ENCODE data around the gene RNF130. TPM values are rescaled to one million over a fixed set of nuclear protein-coding genes. Genes with fewer than 3 reads are reported as not detected.

Gene RNF130
- total RNA-seq, 2 experiments from 2014 or later, result 4.9 to 5.4 TPM

- no peaks in the 10 kb centered on the region for H3K4me1 Mint-ChIP-seq
- CTCF ChIA-PET, result no interaction called here
- H3K36me3 Mint-ChIP-seq, result peaks cover 2% of the 10 kb centered on the region
- H3K9me3 Mint-ChIP-seq (ENCODE audit: low read depth), result peaks cover 4% of the 10 kb centered on the region
- H3K4me3 Mint-ChIP-seq, result no peak overlapping the region
- ATAC-seq (no peak), DNase-seq (no peak)
- H3K27ac Mint-ChIP-seq, result no peak overlapping the region
- H3K27me3 Mint-ChIP-seq, result peaks cover 7% of the 10 kb centered on the region
Observed at GRCh38 chr5:180111273-180112002, 39.9 kb upstream of the RNF130 start.

- H3K27me3 Mint-ChIP-seq, result peaks cover 7% of the 10 kb centered on the region
- CTCF ChIA-PET, result no interaction called here
Observed at GRCh38 chr5:180109920-180110319, 38.4 kb upstream of the RNF130 start.

GRCh38 chr5:180107005-180107404 is 35.4 kb upstream of the RNF130 start:
- Mint-ChIP-seq H3K27ac (no peak overlapping the region), H3K27me3 (peaks cover 13% of the 10 kb centered on the region), H3K4me1 (no peaks in the 10 kb centered on the region), H3K36me3 (peaks cover 2% of the 10 kb centered on the region), H3K9me3 (ENCODE audit: low read depth) (peaks cover 8% of the 10 kb centered on the region), H3K4me3 (no peak overlapping the region)
- no peak for ATAC-seq
- DNase-seq, result no peak
- CTCF ChIA-PET, result interaction anchor here (0.6 kb wide), 1 partner anchor 52 kb away, joined by 4 read pairs; no protein-coding TSS in a partner anchor

More at GRCh38 chr5:180109920-180110319, 38.4 kb upstream of the RNF130 start:
- no peak overlapping the region for H3K27ac Mint-ChIP-seq
- no peak overlapping the region for H3K4me3 Mint-ChIP-seq
- H3K4me1 Mint-ChIP-seq, result no peaks in the 10 kb centered on the region
- peaks cover 2% of the 10 kb centered on the region for H3K36me3 Mint-ChIP-seq
- peaks cover 8% of the 10 kb centered on the region for H3K9me3 Mint-ChIP-seq (ENCODE audit: low read depth)
- no peak for ATAC-seq
- DNase-seq, result no peak

GRCh38 chr5:180105827-180106312 is 34.3 kb upstream of the RNF130 start:
- Mint-ChIP-seq H3K27ac (no peak overlapping the region), H3K9me3 (ENCODE audit: low read depth) (peaks cover 8% of the 10 kb centered on the region), H3K36me3 (peaks cover 2% of the 10 kb centered on the region), H3K4me3 (no peak overlapping the region), H3K27me3 (peaks cover 13% of the 10 kb centered on the region), H3K4me1 (no peaks in the 10 kb centered on the region)
- DNase-seq (no peak), ATAC-seq (no peak)
- CTCF ChIA-PET, result no interaction called here

- H3K27me3 Mint-ChIP-seq, result peaks cover 10% of the 10 kb centered on the region
- H3K4me3 Mint-ChIP-seq, result no peak overlapping the region
- CTCF ChIA-PET, result no interaction called here
- ATAC-seq, result no peak
- H3K27ac Mint-ChIP-seq, result no peak overlapping the region
- H3K4me1 Mint-ChIP-seq, result no peaks in the 10 kb centered on the region
- DNase-seq, result no peak
- peaks cover 8% of the 10 kb centered on the region for H3K9me3 Mint-ChIP-seq (ENCODE audit: low read depth)
- H3K36me3 Mint-ChIP-seq, result peaks cover 2% of the 10 kb centered on the region
Observed at GRCh38 chr5:180104168-180104530, 32.6 kb upstream of the RNF130 start.

GRCh38 chr5:180103487-180104167 is 32.1 kb upstream of the RNF130 start:
- peaks cover 2% of the 10 kb centered on the region for H3K36me3 Mint-ChIP-seq
- H3K4me3 Mint-ChIP-seq, result no peak overlapping the region
- no peak for DNase-seq
- no peak overlapping the region for H3K27ac Mint-ChIP-seq
- peaks cover 8% of the 10 kb centered on the region for H3K9me3 Mint-ChIP-seq (ENCODE audit: low read depth)
- H3K27me3 Mint-ChIP-seq, result peaks cover 10% of the 10 kb centered on the region
- no peaks in the 10 kb centered on the region for H3K4me1 Mint-ChIP-seq
- CTCF ChIA-PET, result no interaction called here
- ATAC-seq, result no peak

- no peaks in the 10 kb centered on the region for H3K4me1 Mint-ChIP-seq
- no peaks in the 10 kb centered on the region for H3K36me3 Mint-ChIP-seq
- DNase-seq, result no peak
- H3K27me3 Mint-ChIP-seq, result peaks cover 10% of the 10 kb centered on the region
- no peak for ATAC-seq
- CTCF ChIA-PET, result no interaction called here
- no peak overlapping the region for H3K27ac Mint-ChIP-seq
- H3K4me3 Mint-ChIP-seq, result no peak overlapping the region
- H3K9me3 Mint-ChIP-seq (ENCODE audit: low read depth), result peaks cover 8% of the 10 kb centered on the region
Observed at GRCh38 chr5:180102636-180103035, 31.1 kb upstream of the RNF130 start.

GRCh38 chr5:180101451-180102105 is 30.0 kb upstream of the RNF130 start:
- no peaks in the 10 kb centered on the region for H3K36me3 Mint-ChIP-seq
- H3K9me3 Mint-ChIP-seq (ENCODE audit: low read depth), result peaks cover 6% of the 10 kb centered on the region
- no peak overlapping the region for H3K27ac Mint-ChIP-seq
- CTCF ChIA-PET, result interaction anchor here (0.6 kb wide), 1 partner anchor 191 kb away, joined by 4 read pairs; no protein-coding TSS in a partner anchor
- no peaks in the 10 kb centered on the region for H3K4me1 Mint-ChIP-seq
- no peak overlapping the region for H3K4me3 Mint-ChIP-seq
- H3K27me3 Mint-ChIP-seq, result peaks cover 8% of the 10 kb centered on the region
- DNase-seq (no peak), ATAC-seq (no peak)

- ATAC-seq (no peak), DNase-seq (no peak)
- Mint-ChIP-seq H3K36me3 (no peaks in the 10 kb centered on the region), H3K9me3 (ENCODE audit: low read depth) (no peaks in the 10 kb centered on the region), H3K4me1 (no peaks in the 10 kb centered on the region), H3K27me3 (peaks cover 5% of the 10 kb centered on the region), H3K27ac (no peak overlapping the region), H3K4me3 (no peak overlapping the region)
- CTCF ChIA-PET, result no interaction called here
Observed at GRCh38 chr5:180100621-180101450, 29.3 kb upstream of the RNF130 start.

- Mint-ChIP-seq H3K4me3 (no peak overlapping the region), H3K27me3 (peaks cover 5% of the 10 kb centered on the region), H3K9me3 (ENCODE audit: low read depth) (no peaks in the 10 kb centered on the region), H3K27ac (no peak overlapping the region), H3K4me1 (no peaks in the 10 kb centered on the region), H3K36me3 (no peaks in the 10 kb centered on the region)
- DNase-seq (no peak), ATAC-seq (no peak)
- CTCF ChIA-PET, result no interaction called here
Observed at GRCh38 chr5:180099733-180100611, 28.4 kb upstream of the RNF130 start.

GRCh38 chr5:180098991-180099732 is 27.6 kb upstream of the RNF130 start:
- no peak for DNase-seq
- CTCF ChIA-PET, result no interaction called here
- H3K4me3 Mint-ChIP-seq, result no peak overlapping the region
- H3K27me3 Mint-ChIP-seq, result peaks cover 5% of the 10 kb centered on the region
- H3K36me3 Mint-ChIP-seq, result no peaks in the 10 kb centered on the region
- ATAC-seq, result no peak
- H3K9me3 Mint-ChIP-seq (ENCODE audit: low read depth), result no peaks in the 10 kb centered on the region
- no peaks in the 10 kb centered on the region for H3K4me1 Mint-ChIP-seq
- H3K27ac Mint-ChIP-seq, result no peak overlapping the region

- ATAC-seq (no peak), DNase-seq (no peak)
- Mint-ChIP-seq H3K4me1 (no peaks in the 10 kb centered on the region), H3K27ac (no peak overlapping the region), H3K36me3 (no peaks in the 10 kb centered on the region), H3K27me3 (peaks cover 4% of the 10 kb centered on the region), H3K9me3 (ENCODE audit: low read depth) (no peaks in the 10 kb centered on the region), H3K4me3 (no peak overlapping the region)
- CTCF ChIA-PET, result no interaction called here
Observed at GRCh38 chr5:180098526-180098925, 27.0 kb upstream of the RNF130 start.
